Calu3 (cell line): ENCODE results near the gene KRT14. TPM values are rescaled to one million over a fixed set of nuclear protein-coding genes. Genes with fewer than 3 reads are reported as not detected.

Experiments
- BruUV-seq: library from RNA; stranded (reverse); fragments of 400-500 nt; replicated peaks from 2 replicates; lab custom pipeline; 2021; lab: Mats Ljungman, UMichigan
- CTCF ChIA-PET: fragments of 300-600 bp; sonication (Branson Sonifier 250); formaldehyde crosslinking; loops from one replicate; lab custom pipeline; 2022; ENCODE audit warnings: antibody characterized with exemption; lab: Charles Lee
- DNase-seq: peaks from one replicate; pipeline ENCODE4 v3.0.0; 2022
- H3K27ac Mint-ChIP-seq: one replicate; pipeline ENCODE4 v1.8.0; 2022; ENCODE audit warnings: mixed read lengths; ENCODE audit not compliant: unreplicated experiment
- H3K27me3 Mint-ChIP-seq: one replicate; pipeline ENCODE4 v1.8.0; 2022; ENCODE audit warnings: mixed read lengths; ENCODE audit not compliant: unreplicated experiment
- H3K36me3 Mint-ChIP-seq: one replicate; pipeline ENCODE4 v1.8.0; 2022; ENCODE audit warnings: mild to moderate bottlenecking, moderate library complexity, mixed read lengths; ENCODE audit not compliant: insufficient read depth, unreplicated experiment
- H3K4me1 Mint-ChIP-seq: one replicate; pipeline ENCODE4 v1.8.0; 2022; ENCODE audit warnings: mild to moderate bottlenecking, low read depth, mixed read lengths; ENCODE audit not compliant: unreplicated experiment
- H3K4me3 Mint-ChIP-seq: one replicate; pipeline ENCODE4 v1.8.0; 2022; ENCODE audit warnings: mild to moderate bottlenecking, low read depth, moderate library complexity, mixed read lengths; ENCODE audit not compliant: unreplicated experiment
- H3K9me3 Mint-ChIP-seq: one replicate; pipeline ENCODE4 v1.8.0; 2022; ENCODE audit warnings: low read depth, mixed read lengths; ENCODE audit not compliant: unreplicated experiment
- CTCF ChIP-seq: fragments of 200-600 bp; IDR thresholded peaks from one replicate; pipeline ENCODE4 v1.8.0; 2022; ENCODE audit warnings: antibody characterized with exemption; ENCODE audit not compliant: unreplicated experiment
- intact Hi-C: fragments of 100-400 bp; cut with micrococcal nuclease; formaldehyde crosslinking; loops from one replicate; pipeline ENCODE4 v1.10.0; 2022; ENCODE audit not compliant: unreplicated experiment
- total RNA-seq: library from RNA; stranded (reverse); gene quantifications from 2 replicates; pipeline ENCODE4 v1.2.3, GENCODE V29; 2022

KRT14 gene
- total RNA-seq, 1 experiment from 2014 or later = 12.2 TPM

- no peak overlapping the region for H3K4me3 Mint-ChIP-seq
- intact Hi-C loops = no loop called here
- no peak overlapping the region for H3K27ac Mint-ChIP-seq
- H3K9me3 Mint-ChIP-seq = no peaks in the 10 kb centered on the region
- no peak for TF ChIP-seq CTCF
- peaks cover 17% of the 10 kb centered on the region for H3K27me3 Mint-ChIP-seq
- no peaks in the 10 kb centered on the region for H3K4me1 Mint-ChIP-seq
- no TSS peak for BruUV-seq
- CTCF ChIA-PET = no interaction called here
- DNase-seq = no peak
- no peaks in the 10 kb centered on the region for H3K36me3 Mint-ChIP-seq
These were observed 13.0 kb upstream of the KRT14 start for GRCh38 chr17:41599680-41600079.

- no peak for DNase-seq
- H3K27me3 Mint-ChIP-seq = peaks cover 39% of the 10 kb centered on the region
- no peak overlapping the region for H3K27ac Mint-ChIP-seq
- no peak overlapping the region for H3K4me3 Mint-ChIP-seq
- CTCF ChIA-PET = interaction anchor here (0.6 kb wide), 1 partner anchor 983 kb away, joined by 3 read pairs; no protein-coding TSS in a partner anchor
- H3K36me3 Mint-ChIP-seq = no peaks in the 10 kb centered on the region
- TF ChIP-seq CTCF = no peak
- intact Hi-C loops = no loop called here
- H3K4me1 Mint-ChIP-seq = no peaks in the 10 kb centered on the region
- BruUV-seq = no TSS peak
- H3K9me3 Mint-ChIP-seq = peaks cover 2% of the 10 kb centered on the region
These were observed 8.9 kb upstream of the KRT14 start for GRCh38 chr17:41595585-41595984.

- intact Hi-C loops = no loop called here
- CTCF ChIA-PET = no interaction called here
- Mint-ChIP-seq H3K4me1 (no peaks in the 10 kb centered on the region), H3K27me3 (peaks cover 47% of the 10 kb centered on the region), H3K36me3 (no peaks in the 10 kb centered on the region), H3K9me3 (peaks cover 2% of the 10 kb centered on the region), H3K27ac (no peak overlapping the region), H3K4me3 (no peak overlapping the region)
- no TSS peak for BruUV-seq
- TF ChIP-seq CTCF = no peak
- no peak for DNase-seq
These were observed 7.7 kb upstream of the KRT14 start for GRCh38 chr17:41594363-41594915.

- intact Hi-C loops = no loop called here
- BruUV-seq = no TSS peak
- DNase-seq = no peak
- H3K9me3 Mint-ChIP-seq = peaks cover 2% of the 10 kb centered on the region
- no peak overlapping the region for H3K27ac Mint-ChIP-seq
- H3K4me1 Mint-ChIP-seq = no peaks in the 10 kb centered on the region
- TF ChIP-seq CTCF = no peak
- peaks cover 54% of the 10 kb centered on the region for H3K27me3 Mint-ChIP-seq
- CTCF ChIA-PET = interaction anchor here (0.6 to 1.8 kb wide), 5 partner anchors 9 to 135 kb away, joined by 3 to 4 read pairs (median 3); no protein-coding TSS in a partner anchor
- H3K4me3 Mint-ChIP-seq = no peak overlapping the region
- H3K36me3 Mint-ChIP-seq = no peaks in the 10 kb centered on the region
These were observed 6.7 kb upstream of the KRT14 start for GRCh38 chr17:41593306-41593981.
